K562 (cell line): Measurements from ENCODE around the gene PPIA. TPM values are rescaled to one million over a fixed set of nuclear protein-coding genes. Genes with fewer than 3 reads are reported as not detected.

Experiments
- E2F8 ChIP-seq: fragments of 450-650 bp; IDR thresholded peaks from 2 replicates; pipeline ENCODE4 v1.7.1; 2018; ENCODE audit warnings: mild to moderate bottlenecking, low read depth; ENCODE audit not compliant: partially characterized antibody
- ESRRB ChIP-seq: fragments of 250-450 bp; sonication (Bioruptor Pico); IDR thresholded peaks from 2 replicates; pipeline ENCODE4 v1.5.0; 2020; ENCODE audit warnings: mild to moderate bottlenecking, moderate library complexity, borderline replicate concordance
- ETV5 ChIP-seq: sonication (generic); formaldehyde crosslinking; IDR thresholded peaks from 2 replicates; pipeline ENCODE4 v1.4.0; 2020; ENCODE audit warnings: low read depth, mild to moderate bottlenecking, missing genetic modification reagents
- FOXA1 ChIP-seq: fragments of 450-650 bp; IDR thresholded peaks from 2 replicates; pipeline ENCODE4 v1.6.1; 2016; ENCODE audit warnings: mild to moderate bottlenecking, borderline replicate concordance
- FOXA3 ChIP-seq, 2 experiments: fragments of 450-650 bp in 1 of 2; sonication (generic) in 1 of 2; formaldehyde crosslinking; IDR thresholded peaks in 1 of 2; conservative IDR thresholded peaks in 1 of 2; 2 replicates each; pipeline versions ENCODE4 v1.4.0 to v1.8.0; 2020 to 2022; ENCODE audit warnings: mild to moderate bottlenecking in 2 of 2, missing genetic modification reagents in 1 of 2
- GMEB1 ChIP-seq: fragments of 250-450 bp; sonication (Bioruptor Pico); IDR thresholded peaks from 2 replicates; pipeline ENCODE4 v1.4.0; 2020; ENCODE audit warnings: mild to moderate bottlenecking
- HDAC2 ChIP-seq: fragments of 450-650 bp; IDR thresholded peaks from 2 replicates; pipeline ENCODE4 v1.6.1; 2016; ENCODE audit warnings: mild to moderate bottlenecking
- KHSRP ChIP-seq: fragments of 450-650 bp; IDR thresholded peaks from 2 replicates; pipeline ENCODE4 v1.6.1; 2017
- MBD2 ChIP-seq: sonication (generic); IDR thresholded peaks from 2 replicates; pipeline ENCODE4 v1.6.1; 2016; ENCODE audit warnings: low read depth, borderline replicate concordance
- POLR3G ChIP-seq: IDR thresholded peaks from 2 replicates; pipeline ENCODE4 v1.6.1; 2011; ENCODE audit not compliant: insufficient read length, insufficient replicate concordance; ENCODE audit errors: extremely low read depth
- RFX7 ChIP-seq: fragments of 250-450 bp; sonication (Bioruptor Pico); IDR thresholded peaks from 2 replicates; pipeline ENCODE4 v1.5.1; 2021; ENCODE audit warnings: mild to moderate bottlenecking
- SMAD4 ChIP-seq: fragments of 250-450 bp; sonication (Bioruptor Pico); conservative IDR thresholded peaks from 2 replicates; pipeline ENCODE4 v1.8.0; 2021; ENCODE audit warnings: inconsistent platforms, mild to moderate bottlenecking, moderate library complexity
- SNIP1 ChIP-seq: fragments of 450-650 bp; IDR thresholded peaks from 2 replicates; pipeline ENCODE4 v1.7.1; 2017; ENCODE audit warnings: low read depth, mild to moderate bottlenecking
- ZNF134 ChIP-seq: fragments of 250-450 bp; sonication (Bioruptor Pico); conservative IDR thresholded peaks from 2 replicates; pipeline ENCODE4 v1.4.0; 2020
- ZNF23 ChIP-seq: fragments of 250-450 bp; sonication (Bioruptor Pico); IDR thresholded peaks from 2 replicates; pipeline ENCODE4 v1.4.0; 2020; ENCODE audit warnings: mild to moderate bottlenecking
- ZNF282 ChIP-seq: sonication (generic); formaldehyde crosslinking; IDR thresholded peaks from 2 replicates; pipeline ENCODE4 v1.8.1; 2023; ENCODE audit warnings: missing genetic modification reagents
- ZNF395 ChIP-seq: fragments of 200-800 bp; sonication (Bioruptor generic); IDR thresholded peaks from 2 replicates; pipeline ENCODE4 v1.6.1; 2017; ENCODE audit warnings: missing genetic modification characterization, missing compliant biosample characterization
- ZNF583 ChIP-seq: fragments of 250-450 bp; sonication (Bioruptor Pico); IDR thresholded peaks from 2 replicates; pipeline ENCODE4 v1.4.0; 2020
- ZNF699 ChIP-seq: fragments of 250-450 bp; sonication (Bioruptor Pico); IDR thresholded peaks from 2 replicates; pipeline ENCODE4 v1.8.0; 2021; ENCODE audit warnings: mild to moderate bottlenecking, moderate library complexity; ENCODE audit not compliant: insufficient replicate concordance
- ZSCAN29 ChIP-seq: fragments of 450-650 bp; IDR thresholded peaks from 2 replicates; pipeline ENCODE4 v1.6.1; 2017
- polyA plus RNA-seq, 8 experiments: library from polyadenylated mRNA; depleted of rRNA in 4 of 8; stranded (reverse) in 5 of 8; unstranded in 3 of 8; fragments of >200 nt; fragmentation: Nextera tagmentation in 2 of 8; fragmentation: Illumina TruSeq in 1 of 8; extraction: Ambion mirVana in 2 of 8; extraction: Trizol in 1 of 8; gene quantifications; 2 replicates each; pipeline versions ENCODE4 v1.2.1 to v1.2.3, GENCODE V29; 2011 to 2014; ENCODE audit warnings: inconsistent platforms in 1 of 8, missing spikeins in 1 of 8
- total RNA-seq, 7 experiments: library from RNA; depleted of rRNA in 6 of 7; stranded (reverse); fragments of >200 nt in 6 of 7; fragmentation: Illumina TruSeq in 2 of 7; extraction: Trizol in 2 of 7; gene quantifications; 2 replicates each; pipeline versions ENCODE4 v1.2.1 to v1.2.3, GENCODE V29; 2011 to 2021; ENCODE audit warnings: low replicate concordance in 1 of 7
- TF ChIP-seq, protein P1 (sequence below): sonication (generic); formaldehyde crosslinking; IDR thresholded peaks from 2 replicates; pipeline ENCODE4 v1.8.1; 2023; ENCODE audit warnings: mild to moderate bottlenecking, missing genetic modification reagents

The PPIA gene
- total and polyA plus RNA-seq, 9 of the 15 experiments (the other 6 are each of a cell fraction or from before 2014, with no cell fraction given): 2,583 to 7,504 (median 3,973) TPM

GRCh38 chr7:44796504-44797328, at the start of gene PPIA (continued):
- TF ChIP-seq ZNF23 (CRISPR knock-in tag): no peak
- peak; percentile 31 for TF ChIP-seq GMEB1 (CRISPR knock-in tag)
- TF ChIP-seq ZNF583: no peak
- TF ChIP-seq SMAD4 (CRISPR knock-in tag): peak; percentile 88
- TF ChIP-seq POLR3G: no peak
- TF ChIP-seq ETV5 (CRISPR knock-in tag): 0 out of 2 replicates have a peak, but pooled peaks have one; percentile 13
- TF ChIP-seq ZNF395: no peak; the same call in none of the 2 replicates
- TF ChIP-seq, protein P1, sequence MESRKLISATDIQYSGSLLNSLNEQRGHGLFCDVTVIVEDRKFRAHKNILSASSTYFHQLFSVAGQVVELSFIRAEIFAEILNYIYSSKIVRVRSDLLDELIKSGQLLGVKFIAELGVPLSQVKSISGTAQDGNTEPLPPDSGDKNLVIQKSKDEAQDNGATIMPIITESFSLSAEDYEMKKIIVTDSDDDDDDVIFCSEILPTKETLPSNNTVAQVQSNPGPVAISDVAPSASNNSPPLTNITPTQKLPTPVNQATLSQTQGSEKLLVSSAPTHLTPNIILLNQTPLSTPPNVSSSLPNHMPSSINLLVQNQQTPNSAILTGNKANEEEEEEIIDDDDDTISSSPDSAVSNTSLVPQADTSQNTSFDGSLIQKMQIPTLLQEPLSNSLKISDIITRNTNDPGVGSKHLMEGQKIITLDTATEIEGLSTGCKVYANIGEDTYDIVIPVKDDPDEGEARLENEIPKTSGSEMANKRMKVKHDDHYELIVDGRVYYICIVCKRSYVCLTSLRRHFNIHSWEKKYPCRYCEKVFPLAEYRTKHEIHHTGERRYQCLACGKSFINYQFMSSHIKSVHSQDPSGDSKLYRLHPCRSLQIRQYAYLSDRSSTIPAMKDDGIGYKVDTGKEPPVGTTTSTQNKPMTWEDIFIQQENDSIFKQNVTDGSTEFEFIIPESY (CRISPR knock-in tag): peak; percentile 66
- TF ChIP-seq ZSCAN29: 0 out of 2 replicates have a peak, but pooled peaks have one; percentile 38
- no peak; the same call in 1 of the 2 replicates for TF ChIP-seq ZNF134 (CRISPR knock-in tag)
- TF ChIP-seq ESRRB (CRISPR knock-in tag): no peak
- TF ChIP-seq FOXA3 (CRISPR knock-in tag; conservative IDR thresholded peaks at IDR 0.05 in 1 of 2, IDR thresholded peaks at IDR 0.05 in 1 of 2): 0 out of 4 replicates have a peak, but pooled peaks of 1 of the 2 experiments have one; percentile 66
- TF ChIP-seq HDAC2: no peak; the same call in 1 of the 2 replicates
- TF ChIP-seq E2F8: no peak
- peak; percentile 95 for TF ChIP-seq MBD2
- TF ChIP-seq ZNF282 (CRISPR knock-in tag): no peak; the same call in 1 of the 2 replicates
- 0 out of 2 replicates have a peak, but pooled peaks have one; percentile 13 for TF ChIP-seq RFX7 (CRISPR knock-in tag)
- TF ChIP-seq ZNF699 (CRISPR knock-in tag): no peak
- no peak for TF ChIP-seq SNIP1
- TF ChIP-seq FOXA1: no peak
- TF ChIP-seq KHSRP: no peak
